ENCODE measurements around the gene RTN4.
"Not testable (repeated sequence)": the region's sequence is repeated elsewhere in the genome, so short reads cannot be mapped to it uniquely, and the experiment has no call there.

RTN4 gene

DNA sequence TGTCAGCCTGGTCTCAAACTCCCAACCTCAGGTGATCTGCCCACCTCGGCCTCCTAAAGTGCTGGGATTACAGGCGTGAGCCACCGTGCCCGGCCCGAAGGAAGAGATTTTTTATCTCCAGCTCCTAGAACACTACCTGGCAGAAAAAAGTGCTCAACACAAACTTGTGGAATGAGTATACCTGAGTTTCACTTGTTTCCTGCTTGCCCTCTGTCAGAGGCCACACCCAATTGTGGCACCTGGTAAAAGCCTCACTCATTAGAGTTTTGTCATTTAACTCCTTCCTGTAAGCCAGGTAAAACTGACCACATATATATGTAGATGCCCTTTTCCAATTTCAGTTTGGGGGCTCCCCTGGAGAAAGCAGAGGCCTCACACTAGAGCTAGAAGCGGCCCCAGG lies 42.2 kb upstream of the RTN4 start:
- no peak for DNase-seq (ENCODE audit: low read depth)
- H3K4me3 ChIP-seq (ENCODE audit: low read depth, low read length) = no peak overlapping the region
- TF ChIP-seq, protein P1, sequence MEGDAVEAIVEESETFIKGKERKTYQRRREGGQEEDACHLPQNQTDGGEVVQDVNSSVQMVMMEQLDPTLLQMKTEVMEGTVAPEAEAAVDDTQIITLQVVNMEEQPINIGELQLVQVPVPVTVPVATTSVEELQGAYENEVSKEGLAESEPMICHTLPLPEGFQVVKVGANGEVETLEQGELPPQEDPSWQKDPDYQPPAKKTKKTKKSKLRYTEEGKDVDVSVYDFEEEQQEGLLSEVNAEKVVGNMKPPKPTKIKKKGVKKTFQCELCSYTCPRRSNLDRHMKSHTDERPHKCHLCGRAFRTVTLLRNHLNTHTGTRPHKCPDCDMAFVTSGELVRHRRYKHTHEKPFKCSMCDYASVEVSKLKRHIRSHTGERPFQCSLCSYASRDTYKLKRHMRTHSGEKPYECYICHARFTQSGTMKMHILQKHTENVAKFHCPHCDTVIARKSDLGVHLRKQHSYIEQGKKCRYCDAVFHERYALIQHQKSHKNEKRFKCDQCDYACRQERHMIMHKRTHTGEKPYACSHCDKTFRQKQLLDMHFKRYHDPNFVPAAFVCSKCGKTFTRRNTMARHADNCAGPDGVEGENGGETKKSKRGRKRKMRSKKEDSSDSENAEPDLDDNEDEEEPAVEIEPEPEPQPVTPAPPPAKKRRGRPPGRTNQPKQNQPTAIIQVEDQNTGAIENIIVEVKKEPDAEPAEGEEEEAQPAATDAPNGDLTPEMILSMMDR (conservative IDR thresholded peaks at IDR 0.05; ENCODE audit: low read depth, low read length) = no peak

DNA sequence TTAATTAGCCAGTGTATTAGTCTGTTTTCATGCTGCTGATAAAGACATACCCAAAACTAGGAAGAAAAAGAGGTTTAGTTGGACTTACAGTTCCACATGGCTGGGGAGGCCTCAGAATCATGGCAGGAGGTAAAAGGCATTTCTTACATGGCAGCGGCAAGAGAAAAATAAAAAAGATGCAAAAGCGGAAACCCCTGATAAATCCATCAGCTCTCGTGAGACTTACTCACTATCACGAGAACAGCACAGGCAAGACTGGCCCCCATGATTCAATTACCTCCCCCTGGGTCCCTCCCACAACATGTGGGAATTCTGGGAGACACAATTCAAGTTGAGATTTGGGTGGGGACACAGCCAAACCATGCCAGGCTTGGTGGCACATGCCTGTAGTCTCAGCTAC lies 41.4 kb upstream of the RTN4 start:
- DNase-seq (ENCODE audit: low read depth) = not testable (repeated sequence)

DNA sequence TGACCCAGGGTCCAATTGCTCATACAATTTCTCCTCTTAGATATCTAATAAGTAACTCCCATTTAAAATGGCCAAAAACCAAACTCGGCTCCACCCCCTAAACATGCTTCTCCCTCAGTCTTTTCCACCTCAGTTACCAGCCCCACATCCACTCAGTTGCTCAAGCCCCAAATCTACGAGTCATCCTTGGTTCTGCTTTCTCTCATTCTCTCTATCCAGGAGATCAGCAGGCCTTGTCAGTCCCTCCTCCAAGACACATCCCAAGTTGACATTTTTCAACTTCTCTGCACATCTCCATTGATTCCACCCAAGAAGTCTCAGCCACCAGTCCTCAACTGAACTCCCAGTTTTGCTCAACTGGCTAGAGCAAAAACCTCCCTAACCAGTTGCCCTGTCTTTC lies 40.5 kb upstream of the RTN4 start:
- DNase-seq (ENCODE audit: low read depth) = no peak
- TF ChIP-seq, protein P1 (conservative IDR thresholded peaks at IDR 0.05; ENCODE audit: low read depth, low read length) = no peak
- no peak overlapping the region for H3K4me3 ChIP-seq (ENCODE audit: low read depth, low read length)

More for the DNA sequence above, 41.4 kb upstream of the RTN4 start:
- H3K4me3 ChIP-seq (ENCODE audit: low read depth, low read length) = not testable (repeated sequence)

DNA sequence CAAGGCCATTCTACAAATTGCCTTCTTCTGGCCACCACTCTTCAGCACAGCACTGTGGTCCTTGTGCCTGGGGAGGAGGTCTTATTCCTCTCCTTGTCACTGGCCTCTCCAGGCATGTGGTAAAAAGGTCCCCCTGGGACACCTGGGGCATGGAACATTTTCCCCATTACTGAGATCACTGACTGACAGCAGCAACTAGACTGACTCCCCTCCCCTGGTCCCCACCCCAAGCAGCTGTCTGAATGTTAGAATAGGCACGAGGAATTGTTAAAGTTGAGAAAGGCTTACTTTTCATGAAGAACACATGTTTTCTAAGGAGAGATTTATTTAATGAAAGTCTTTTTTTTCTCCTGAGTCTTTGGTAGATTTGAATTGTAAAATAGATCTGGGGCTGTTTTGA lies 39.5 kb upstream of the RTN4 start:
- TF ChIP-seq, protein P1 (conservative IDR thresholded peaks at IDR 0.05; ENCODE audit: low read depth, low read length) = no peak
- no peak for DNase-seq (ENCODE audit: low read depth)
- no peak overlapping the region for H3K4me3 ChIP-seq (ENCODE audit: low read depth, low read length)

DNA sequence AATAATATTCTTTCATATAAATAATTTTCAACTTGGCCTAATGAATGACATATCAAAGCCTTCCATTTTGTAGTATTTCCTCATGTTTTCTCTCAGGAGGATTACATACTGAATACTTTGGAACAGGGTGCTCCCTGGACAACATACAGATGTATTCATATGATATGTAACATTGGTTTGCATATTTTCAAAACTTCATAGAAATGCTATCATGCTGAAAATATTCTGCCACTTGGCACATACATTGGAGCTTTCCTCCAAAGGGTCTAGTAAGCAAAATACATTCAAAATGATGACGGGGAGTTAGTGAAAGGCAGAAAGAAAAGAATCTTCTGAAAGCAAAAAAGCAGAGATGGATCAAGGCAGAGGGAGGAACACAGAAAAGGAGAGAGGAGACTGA lies 38.1 kb upstream of the RTN4 start:
- TF ChIP-seq, protein P1 (conservative IDR thresholded peaks at IDR 0.05; ENCODE audit: low read depth, low read length) = no peak
- no peak overlapping the region for H3K4me3 ChIP-seq (ENCODE audit: low read depth, low read length)
- peak; percentile 63 for DNase-seq (ENCODE audit: low read depth)

DNA sequence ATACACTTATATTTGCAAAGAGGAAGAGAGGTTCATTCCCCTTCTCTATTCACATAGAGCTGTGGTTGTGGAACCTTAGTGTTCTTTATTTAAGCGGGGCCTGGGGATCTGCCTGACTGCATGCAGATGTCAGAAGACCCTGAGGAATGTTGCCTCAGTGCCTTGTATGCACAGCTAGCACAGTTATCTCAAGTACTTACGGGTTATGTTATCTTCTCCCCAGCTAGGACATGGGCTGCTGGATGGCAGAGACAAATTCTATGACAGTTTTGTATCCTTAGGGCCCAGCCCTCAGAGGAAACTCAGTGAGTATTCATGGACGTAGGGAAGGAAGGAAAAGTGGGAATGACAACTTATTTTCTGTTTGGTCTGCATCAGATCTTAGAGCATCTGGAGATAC lies 37.7 kb upstream of the RTN4 start:
- no peak overlapping the region for H3K4me3 ChIP-seq (ENCODE audit: low read depth, low read length)
- peak; percentile 34 for DNase-seq (ENCODE audit: low read depth)
- TF ChIP-seq, protein P1 (conservative IDR thresholded peaks at IDR 0.05; ENCODE audit: low read depth, low read length) = no peak

DNA sequence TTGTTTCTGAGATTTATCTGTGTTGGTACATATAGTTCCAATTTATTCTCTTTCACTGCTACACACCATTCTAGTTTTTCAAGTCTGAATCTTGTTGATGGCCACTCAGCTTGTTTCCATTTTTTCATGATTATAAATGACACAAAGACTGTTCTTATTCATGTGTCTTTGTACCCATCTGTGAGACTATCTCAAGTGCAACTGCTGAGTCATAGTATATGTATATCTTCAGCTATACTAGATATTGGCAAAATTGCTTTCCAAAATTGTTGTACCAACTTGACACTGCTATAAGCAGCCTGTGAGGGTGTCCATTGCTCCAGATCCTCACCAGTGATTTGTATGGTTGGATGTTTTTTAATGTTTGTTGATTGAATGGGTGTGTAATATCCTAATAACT lies 37.2 kb upstream of the RTN4 start:
- TF ChIP-seq, protein P1 (conservative IDR thresholded peaks at IDR 0.05; ENCODE audit: low read depth, low read length) = no peak
- DNase-seq (ENCODE audit: low read depth) = no peak
- no peak overlapping the region for H3K4me3 ChIP-seq (ENCODE audit: low read depth, low read length)
